GM19099 (cell line): Measurements from ENCODE around the gene NEK8.
A peak's percentile ranks its signal among the peaks of the same experiment; 100 is the strongest.

Experiments
- POLR2A ChIP-seq: IDR thresholded peaks from 3 replicates; pipeline ENCODE4 v1.6.1; 2011; ENCODE audit warnings: low read depth; ENCODE audit not compliant: insufficient read length; ENCODE audit errors: extremely low read depth

The NEK8 gene

GRCh38 chr17:28717578-28718332, 10.8 kb upstream of the NEK8 start, which contains the start of gene RAB34:
TSS of gene RAB34 (minus strand) at chr17:28717868. CDS start at chr17:28717266, 602 bp downstream.
- no peak for TF ChIP-seq POLR2A

GRCh38 chr17:28718333-28719020, 10.1 kb upstream of the NEK8 start:
- TF ChIP-seq POLR2A: no peak

GRCh38 chr17:28719021-28719433, 9.6 kb upstream of the NEK8 start:
- no peak for TF ChIP-seq POLR2A

GRCh38 chr17:28720247-28720996, 8.2 kb upstream of the NEK8 start:
- no peak for TF ChIP-seq POLR2A

- peak; percentile 18 for TF ChIP-seq POLR2A
These were observed 6.0 kb upstream of the NEK8 start for GRCh38 chr17:28722417-28723158.

- TF ChIP-seq POLR2A: no peak
These were observed 5.3 kb upstream of the NEK8 start for GRCh38 chr17:28723159-28723835.

- no peak for TF ChIP-seq POLR2A
These were observed 4.0 kb upstream of the NEK8 start for GRCh38 chr17:28724500-28725165.

- peak; percentile 48 for TF ChIP-seq POLR2A
These were observed 3.4 kb upstream of the NEK8 start for GRCh38 chr17:28725166-28725659.

GRCh38 chr17:28725660-28726225, 2.8 kb upstream of the NEK8 start:
- peak; percentile 51 for TF ChIP-seq POLR2A

- TF ChIP-seq POLR2A: no peak
These were observed 2.4 kb upstream of the NEK8 start, which contains the start of gene TLCD1 for GRCh38 chr17:28726226-28726626. TSS of gene TLCD1 (minus strand) at chr17:28726233. CDS start at chr17:28726097, 136 bp downstream.

GRCh38 chr17:28726627-28727491, 1.7 kb upstream of the NEK8 start:
- TF ChIP-seq POLR2A: peak; percentile 73

- no peak for TF ChIP-seq POLR2A
These were observed 1.4 kb downstream of the NEK8 start for GRCh38 chr17:28729950-28730330.
